Measurements from ENCODE around the gene TUBB2B.
A peak's percentile ranks its signal among the peaks of the same experiment; 100 is the strongest.
"Not testable (repeated sequence)": the region's sequence is repeated elsewhere in the genome, so short reads cannot be mapped to it uniquely, and the experiment has no call there.

The TUBB2B gene

DNA sequence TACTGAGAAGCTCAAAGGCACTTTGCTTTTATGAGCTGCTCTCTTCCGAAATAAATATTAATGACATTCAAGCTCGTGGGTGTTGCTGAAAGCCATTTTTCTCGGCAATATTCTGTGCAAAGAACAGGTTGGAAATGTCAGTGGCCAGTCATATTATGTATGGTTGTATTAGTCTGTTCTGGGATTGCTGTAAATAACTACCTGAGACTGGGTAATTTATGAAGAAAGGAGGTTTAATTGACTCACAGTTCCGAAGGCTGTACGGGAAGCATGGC, 32.1 kb downstream of the TUBB2B start:
- in situ Hi-C loops (cut with MboI; ENCODE audit: low pct_unique_long_range_greater_than_20kb, low sequenced_read_pairs, unreplicated experiment) = no loop called here
- no peak for DNase-seq (ENCODE audit: low spot score)
- no peak for TF ChIP-seq CTCF (IDR thresholded peaks at IDR 0.05; ENCODE audit: extremely low read depth, insufficient read depth, missing control alignments)

- in situ Hi-C loops (cut with MboI; ENCODE audit: low pct_unique_long_range_greater_than_20kb, low sequenced_read_pairs, unreplicated experiment) = no loop called here
- TF ChIP-seq CTCF (IDR thresholded peaks at IDR 0.05; ENCODE audit: extremely low read depth, insufficient read depth, missing control alignments) = no peak
- peak; percentile 45 for DNase-seq (ENCODE audit: low spot score)
Observed at GRCh38 chr6:3194535-3195419, 32.7 kb downstream of the TUBB2B start.

- DNase-seq (ENCODE audit: low spot score) = peak; percentile 37
- in situ Hi-C loops (cut with MboI; ENCODE audit: low pct_unique_long_range_greater_than_20kb, low sequenced_read_pairs, unreplicated experiment) = no loop called here
- no peak for TF ChIP-seq CTCF (IDR thresholded peaks at IDR 0.05; ENCODE audit: extremely low read depth, insufficient read depth, missing control alignments)
Observed at GRCh38 chr6:3193102-3193849, 34.2 kb downstream of the TUBB2B start.

GRCh38 chr6:3190779-3191178, 36.7 kb downstream of the TUBB2B start:
- in situ Hi-C loops (cut with MboI; ENCODE audit: low pct_unique_long_range_greater_than_20kb, low sequenced_read_pairs, unreplicated experiment) = no loop called here
- DNase-seq (ENCODE audit: low spot score) = no peak
- no peak for TF ChIP-seq CTCF (IDR thresholded peaks at IDR 0.05; ENCODE audit: extremely low read depth, insufficient read depth, missing control alignments)

GRCh38 chr6:3190056-3190455, 37.4 kb downstream of the TUBB2B start:
- TF ChIP-seq CTCF (IDR thresholded peaks at IDR 0.05; ENCODE audit: extremely low read depth, insufficient read depth, missing control alignments) = no peak
- no peak for DNase-seq (ENCODE audit: low spot score)
- in situ Hi-C loops (cut with MboI; ENCODE audit: low pct_unique_long_range_greater_than_20kb, low sequenced_read_pairs, unreplicated experiment) = no loop called here

DNA sequence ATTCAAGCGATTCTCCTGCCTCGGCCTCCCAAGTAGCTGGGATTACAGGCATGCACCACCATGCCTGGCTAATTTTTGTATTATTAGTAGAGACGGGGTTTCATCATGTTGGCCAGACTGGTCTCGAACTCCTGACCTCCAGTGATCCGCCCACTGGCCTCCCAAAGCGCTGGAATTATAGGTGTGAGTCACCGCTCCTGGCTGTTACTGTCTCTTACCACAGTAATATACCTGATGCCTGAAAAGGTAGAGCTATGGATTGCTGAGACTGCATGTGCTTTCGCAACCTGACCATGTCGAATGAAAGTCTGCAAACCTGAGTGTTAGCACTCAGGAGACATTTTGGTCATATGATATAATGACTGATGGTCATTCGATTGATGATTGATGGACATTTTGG, 38.3 kb downstream of the TUBB2B start:
- in situ Hi-C loops (cut with MboI; ENCODE audit: low pct_unique_long_range_greater_than_20kb, low sequenced_read_pairs, unreplicated experiment) = not testable (repeated sequence)

GRCh38 chr6:3188262-3188661, 39.2 kb downstream of the TUBB2B start:
- DNase-seq (ENCODE audit: low spot score) = no peak
- in situ Hi-C loops (cut with MboI; ENCODE audit: low pct_unique_long_range_greater_than_20kb, low sequenced_read_pairs, unreplicated experiment) = no loop called here
- TF ChIP-seq CTCF (IDR thresholded peaks at IDR 0.05; ENCODE audit: extremely low read depth, insufficient read depth, missing control alignments) = no peak

More for the DNA sequence above, 38.3 kb downstream of the TUBB2B start:
- DNase-seq (ENCODE audit: low spot score) = not testable (repeated sequence)
